HG03378 (cell line): Measurements from ENCODE around the gene BGLAP.
A peak's percentile ranks its signal among the peaks of the same experiment; 100 is the strongest.

ENCODE experiments used
- ATAC-seq: cut with Tn5 transposase; IDR thresholded peaks from one replicate; pipeline ENCODE4 v1.9.1; 2021; ENCODE audit warnings: mild to moderate bottlenecking, moderate library complexity; ENCODE audit not compliant: unreplicated experiment

Gene BGLAP

GRCh38 chr1:156226116-156226538, 15.9 kb upstream of the BGLAP start:
- peak; percentile 53 for ATAC-seq

GRCh38 chr1:156226782-156227181, 15.2 kb upstream of the BGLAP start:
- no peak for ATAC-seq

- ATAC-seq, result no peak
Observed at GRCh38 chr1:156228501-156228900, 13.5 kb upstream of the BGLAP start.

- ATAC-seq, result no peak
Observed at GRCh38 chr1:156229809-156230472, 12.0 kb upstream of the BGLAP start.

GRCh38 chr1:156230473-156230837, 11.5 kb upstream of the BGLAP start:
- no peak for ATAC-seq

- no peak for ATAC-seq
Observed at GRCh38 chr1:156232201-156232894, 9.6 kb upstream of the BGLAP start.

- no peak for ATAC-seq
Observed at GRCh38 chr1:156233426-156234127, 8.4 kb upstream of the BGLAP start.

GRCh38 chr1:156236164-156236563, 5.8 kb upstream of the BGLAP start:
- no peak for ATAC-seq

- ATAC-seq, result no peak
Observed at GRCh38 chr1:156238248-156238647, 3.7 kb upstream of the BGLAP start.

GRCh38 chr1:156241311-156241811, 623 bp upstream of the BGLAP start:
- ATAC-seq, result no peak

- no peak for ATAC-seq
Observed at GRCh38 chr1:156242738-156243137, 754 bp downstream of the BGLAP start.

- no peak for ATAC-seq
Observed at GRCh38 chr1:156244126-156244525, 2.1 kb downstream of the BGLAP start.

- ATAC-seq, result no peak
Observed at GRCh38 chr1:156244712-156245111, 2.7 kb downstream of the BGLAP start.

GRCh38 chr1:156245451-156246232, 3.7 kb downstream of the BGLAP start:
- ATAC-seq, result no peak

GRCh38 chr1:156246241-156246780, 4.3 kb downstream of the BGLAP start:
- ATAC-seq, result no peak

GRCh38 chr1:156246781-156247459, 4.9 kb downstream of the BGLAP start:
- ATAC-seq, result no peak

- no peak for ATAC-seq
Observed at GRCh38 chr1:156247460-156248322, 5.7 kb downstream of the BGLAP start, which contains the start of gene PAQR6. PAQR6 (minus strand) TSS chr1:156248056; CDS start chr1:156246731, 1,325 bp downstream.

GRCh38 chr1:156248323-156248683, 6.3 kb downstream of the BGLAP start:
- no peak for ATAC-seq

GRCh38 chr1:156249593-156249992, 7.6 kb downstream of the BGLAP start:
- no peak for ATAC-seq
